ENCODE results near the gene ABCC1.
"Not testable (repeated sequence)": the region's sequence is repeated elsewhere in the genome, so short reads cannot be mapped to it uniquely, and the experiment has no call there.

ABCC1 gene

DNA sequence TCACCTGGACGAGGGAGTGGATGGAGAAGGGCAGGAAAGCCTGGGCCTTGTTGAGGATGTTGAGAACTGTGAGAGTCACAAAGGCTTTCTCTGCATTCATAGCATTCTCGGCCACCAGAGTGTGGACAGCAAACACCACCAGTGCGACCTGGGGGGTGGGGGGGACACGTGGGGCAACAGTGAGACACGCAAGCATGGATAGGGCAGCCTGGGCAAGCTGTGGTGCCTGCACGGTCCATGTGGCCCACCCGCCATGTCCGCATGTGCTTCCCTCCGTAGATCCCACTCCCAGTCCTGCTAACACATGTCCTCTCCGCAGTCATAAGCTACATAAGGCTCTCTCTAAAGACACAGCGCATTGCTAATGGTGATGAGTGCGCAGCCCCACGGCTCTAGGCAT, 239.4 kb downstream of the ABCC1 start:
- Histone ChIP-seq H3K9me2 (replicated peaks; ENCODE audit: control insufficient read depth, low read length) (no peaks in the 10 kb centered on the region), H4K20me1 (ENCODE audit: control insufficient read depth, insufficient read depth, low read depth, low read length) (no peaks in the 10 kb centered on the region), H3K9me3 (ENCODE audit: control insufficient read depth, insufficient read depth, low read length) (no peaks in the 10 kb centered on the region), H3K27ac (ENCODE audit: low read depth, low read length) (no peak overlapping the region), H3K79me2 (ENCODE audit: control insufficient read depth, low read length) (no peaks in the 10 kb centered on the region), H3K27me3 (ENCODE audit: control insufficient read depth, low read length) (peaks cover 6% of the 10 kb centered on the region; the same call in 1 of the 2 replicates), H3K4me3 (ENCODE audit: low read length) (no peak overlapping the region), H3F3A (ENCODE audit: control insufficient read depth, insufficient read depth) (no peaks in the 10 kb centered on the region), H3K4me2 (ENCODE audit: low read length) (no peak overlapping the region), H3K4me1 (ENCODE audit: control insufficient read depth, low read length) (no peaks in the 10 kb centered on the region), H3K36me3 (ENCODE audit: control insufficient read depth, low read length) (no peaks in the 10 kb centered on the region)
- TF ChIP-seq, protein P1, sequence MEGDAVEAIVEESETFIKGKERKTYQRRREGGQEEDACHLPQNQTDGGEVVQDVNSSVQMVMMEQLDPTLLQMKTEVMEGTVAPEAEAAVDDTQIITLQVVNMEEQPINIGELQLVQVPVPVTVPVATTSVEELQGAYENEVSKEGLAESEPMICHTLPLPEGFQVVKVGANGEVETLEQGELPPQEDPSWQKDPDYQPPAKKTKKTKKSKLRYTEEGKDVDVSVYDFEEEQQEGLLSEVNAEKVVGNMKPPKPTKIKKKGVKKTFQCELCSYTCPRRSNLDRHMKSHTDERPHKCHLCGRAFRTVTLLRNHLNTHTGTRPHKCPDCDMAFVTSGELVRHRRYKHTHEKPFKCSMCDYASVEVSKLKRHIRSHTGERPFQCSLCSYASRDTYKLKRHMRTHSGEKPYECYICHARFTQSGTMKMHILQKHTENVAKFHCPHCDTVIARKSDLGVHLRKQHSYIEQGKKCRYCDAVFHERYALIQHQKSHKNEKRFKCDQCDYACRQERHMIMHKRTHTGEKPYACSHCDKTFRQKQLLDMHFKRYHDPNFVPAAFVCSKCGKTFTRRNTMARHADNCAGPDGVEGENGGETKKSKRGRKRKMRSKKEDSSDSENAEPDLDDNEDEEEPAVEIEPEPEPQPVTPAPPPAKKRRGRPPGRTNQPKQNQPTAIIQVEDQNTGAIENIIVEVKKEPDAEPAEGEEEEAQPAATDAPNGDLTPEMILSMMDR (IDR thresholded peaks at IDR 0.05; ENCODE audit: low read depth, low read length, poor library complexity, severe bottlenecking) = no peak
- TF ChIP-seq EZH2phosphoT487 (IDR thresholded peaks at IDR 0.05; ENCODE audit: borderline replicate concordance, low read length) = no peak

DNA sequence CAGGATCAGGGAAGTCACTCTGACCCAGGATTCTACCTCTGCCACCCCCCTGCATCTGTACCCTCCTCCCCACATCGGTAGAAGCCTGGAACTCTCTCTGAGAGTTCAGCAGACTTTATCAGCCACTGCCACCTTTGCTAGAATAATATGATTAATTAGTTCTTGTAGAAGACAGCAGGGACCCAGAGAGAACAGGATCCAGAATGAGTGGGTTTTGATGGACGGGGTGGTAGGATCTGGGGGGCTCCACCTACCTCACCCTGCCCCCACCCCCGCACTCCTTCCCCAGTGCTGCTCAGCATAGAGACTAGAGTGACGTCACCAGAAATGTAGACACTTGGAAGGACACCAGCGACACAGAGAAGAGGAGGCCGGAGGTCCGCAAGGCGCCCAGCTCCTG, 240.4 kb downstream of the ABCC1 start:
- H3K27ac ChIP-seq (ENCODE audit: low read depth, low read length) = no peak overlapping the region
- H3K27me3 ChIP-seq (ENCODE audit: control insufficient read depth, low read length) = peaks cover 7% of the 10 kb centered on the region; the same call in 1 of the 2 replicates
- no peaks in the 10 kb centered on the region for H3K36me3 ChIP-seq (ENCODE audit: control insufficient read depth, low read length)
- no peaks in the 10 kb centered on the region for H4K20me1 ChIP-seq (ENCODE audit: control insufficient read depth, insufficient read depth, low read depth, low read length)
- no peaks in the 10 kb centered on the region for H3K9me2 ChIP-seq (replicated peaks; ENCODE audit: control insufficient read depth, low read length)
- TF ChIP-seq, protein P1 (IDR thresholded peaks at IDR 0.05; ENCODE audit: low read depth, low read length, poor library complexity, severe bottlenecking) = no peak
- no peak for TF ChIP-seq EZH2phosphoT487 (IDR thresholded peaks at IDR 0.05; ENCODE audit: borderline replicate concordance, low read length)
- H3K4me3 ChIP-seq (ENCODE audit: low read length) = no peak overlapping the region
- H3K4me1 ChIP-seq (ENCODE audit: control insufficient read depth, low read length) = no peaks in the 10 kb centered on the region
- H3K9me3 ChIP-seq (ENCODE audit: control insufficient read depth, insufficient read depth, low read length) = no peaks in the 10 kb centered on the region
- no peak overlapping the region for H3K4me2 ChIP-seq (ENCODE audit: low read length)
- H3F3A ChIP-seq (ENCODE audit: control insufficient read depth, insufficient read depth) = no peaks in the 10 kb centered on the region
- no peaks in the 10 kb centered on the region for H3K79me2 ChIP-seq (ENCODE audit: control insufficient read depth, low read length)

DNA sequence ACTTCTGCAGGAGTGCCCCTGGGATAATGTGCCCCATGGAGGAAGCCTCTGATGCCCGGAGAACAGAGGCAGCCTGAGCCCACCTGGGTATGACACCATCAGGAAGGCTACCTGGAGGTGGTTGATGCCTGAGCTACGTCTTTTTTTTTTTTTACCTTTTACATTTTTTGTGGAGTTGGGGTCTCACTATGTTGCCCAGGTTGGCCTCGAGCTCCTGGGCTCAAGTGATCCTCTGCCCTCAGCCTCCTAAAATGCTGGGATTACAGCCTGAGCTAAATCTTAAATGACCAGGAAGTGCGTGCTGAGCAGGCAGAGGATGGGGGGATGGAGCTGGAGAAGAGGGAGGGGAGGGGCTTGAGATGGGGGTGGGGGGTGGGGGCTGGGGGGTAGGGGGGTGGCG, 241.1 kb downstream of the ABCC1 start:
- TF ChIP-seq EZH2phosphoT487 (IDR thresholded peaks at IDR 0.05; ENCODE audit: borderline replicate concordance, low read length) = no peak
- TF ChIP-seq, protein P1 (IDR thresholded peaks at IDR 0.05; ENCODE audit: low read depth, low read length, poor library complexity, severe bottlenecking) = no peak
- Histone ChIP-seq H3K9me3 (ENCODE audit: control insufficient read depth, insufficient read depth, low read length) (no peaks in the 10 kb centered on the region), H3K4me1 (ENCODE audit: control insufficient read depth, low read length) (no peaks in the 10 kb centered on the region), H3K4me2 (ENCODE audit: low read length) (no peak overlapping the region), H3F3A (ENCODE audit: control insufficient read depth, insufficient read depth) (no peaks in the 10 kb centered on the region), H3K27ac (ENCODE audit: low read depth, low read length) (no peak overlapping the region), H4K20me1 (ENCODE audit: control insufficient read depth, insufficient read depth, low read depth, low read length) (no peaks in the 10 kb centered on the region), H3K36me3 (ENCODE audit: control insufficient read depth, low read length) (no peaks in the 10 kb centered on the region), H3K9me2 (replicated peaks; ENCODE audit: control insufficient read depth, low read length) (no peaks in the 10 kb centered on the region), H3K79me2 (ENCODE audit: control insufficient read depth, low read length) (no peaks in the 10 kb centered on the region), H3K27me3 (ENCODE audit: control insufficient read depth, low read length) (peaks cover 7% of the 10 kb centered on the region; the same call in 1 of the 2 replicates), H3K4me3 (ENCODE audit: low read length) (no peak overlapping the region)

DNA sequence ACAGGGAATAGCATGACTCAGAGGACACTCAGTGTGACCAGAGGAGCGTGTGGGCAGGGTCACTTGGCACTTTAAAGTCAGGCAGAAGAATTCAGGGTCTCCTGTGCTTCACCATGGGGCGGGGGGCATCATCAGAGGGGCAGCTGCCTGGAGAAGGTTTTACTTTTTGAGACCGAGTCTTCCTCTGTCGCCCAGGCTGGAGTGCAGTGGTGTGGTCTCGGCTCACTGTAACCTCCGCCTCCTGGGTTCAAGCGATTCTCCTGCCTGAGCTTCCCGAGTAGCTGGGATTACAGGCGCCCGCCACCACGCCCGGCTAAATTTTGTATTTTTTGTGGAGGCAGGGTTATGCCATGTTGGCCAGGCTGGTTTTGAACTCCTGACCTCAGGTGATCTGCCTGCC, 241.6 kb downstream of the ABCC1 start:
- H4K20me1 ChIP-seq (ENCODE audit: control insufficient read depth, insufficient read depth, low read depth, low read length); H3K27ac ChIP-seq (ENCODE audit: low read depth, low read length); H3K36me3 ChIP-seq (ENCODE audit: control insufficient read depth, low read length); H3K4me3 ChIP-seq (ENCODE audit: low read length); H3K27me3 ChIP-seq (ENCODE audit: control insufficient read depth, low read length); H3K4me2 ChIP-seq (ENCODE audit: low read length); H3K4me1 ChIP-seq (ENCODE audit: control insufficient read depth, low read length); H3K9me3 ChIP-seq (ENCODE audit: control insufficient read depth, insufficient read depth, low read length); H3K79me2 ChIP-seq (ENCODE audit: control insufficient read depth, low read length); H3F3A ChIP-seq (ENCODE audit: control insufficient read depth, insufficient read depth); H3K9me2 ChIP-seq (replicated peaks; ENCODE audit: control insufficient read depth, low read length): not testable (repeated sequence)

Measured in DOHH2 (cell line).